Upper lobe of right lung (tissue), 1 donor: ENCODE measurements around the gene RBM20. TPM values are rescaled to one million over a fixed set of nuclear protein-coding genes. Genes with fewer than 3 reads are reported as not detected.

Experiments
- ATAC-seq: fragments of 200-7000 bp; cut with Tn5 transposase; one replicate; pipeline ENCODE4 v1.9.1; 2020; ENCODE audit warnings: mild to moderate bottlenecking, moderate library complexity
- DNase-seq: peaks from one replicate; pipeline ENCODE4 v3.0.0-alpha.2; 2020
- H3K27ac ChIP-seq: fragments of 200-600 bp; one replicate; pipeline ENCODE4 v1.8.0; 2022
- H3K27me3 ChIP-seq: fragments of 200-600 bp; one replicate; pipeline ENCODE4 v1.8.0; 2022; ENCODE audit warnings: mild to moderate bottlenecking
- H3K36me3 ChIP-seq: fragments of 200-600 bp; one replicate; pipeline ENCODE4 v1.8.0; 2022
- H3K4me1 ChIP-seq: fragments of 200-600 bp; one replicate; pipeline ENCODE4 v1.8.0; 2022
- H3K4me3 ChIP-seq: fragments of 200-600 bp; one replicate; pipeline ENCODE4 v1.8.0; 2022; ENCODE audit warnings: mild to moderate bottlenecking
- H3K9me3 ChIP-seq: fragments of 200-600 bp; one replicate; pipeline ENCODE4 v1.8.0; 2022
- intact Hi-C: fragments of 100-400 bp; cut with DNase I; formaldehyde crosslinking; loops from one replicate; pipeline ENCODE4 v1.11.0; 2022
- total RNA-seq: library from RNA; stranded (reverse); fragmentation: NEBNext Ultra II Directional; extraction: Animal tissue kit (Norgen Biotek cat#: 25700); gene quantifications from one replicate; pipeline ENCODE4 v1.2.1, GENCODE V29; 2021
- TF ChIP-seq, protein P1 (sequence below): fragments of 200-600 bp; IDR thresholded peaks from one replicate; pipeline ENCODE4 v1.8.0; 2022; ENCODE audit warnings: antibody characterized with exemption
- donor health status: DM: no; HTN: yes; CAD: no; lungs with severe emphysema.

RBM20 gene
- total RNA-seq, 1 donor from 2014 or later = 0.41 TPM

- Histone ChIP-seq H3K36me3 (peaks cover 2% of the 10 kb centered on the region), H3K27ac (peak overlapping the region; percentile 94), H3K9me3 (no peaks in the 10 kb centered on the region), H3K4me3 (peak overlapping the region; percentile 89), H3K4me1 (peaks cover 27% of the 10 kb centered on the region), H3K27me3 (no peaks in the 10 kb centered on the region)
- intact Hi-C loops = no loop called here
- DNase-seq = no peak
- TF ChIP-seq, protein P1, sequence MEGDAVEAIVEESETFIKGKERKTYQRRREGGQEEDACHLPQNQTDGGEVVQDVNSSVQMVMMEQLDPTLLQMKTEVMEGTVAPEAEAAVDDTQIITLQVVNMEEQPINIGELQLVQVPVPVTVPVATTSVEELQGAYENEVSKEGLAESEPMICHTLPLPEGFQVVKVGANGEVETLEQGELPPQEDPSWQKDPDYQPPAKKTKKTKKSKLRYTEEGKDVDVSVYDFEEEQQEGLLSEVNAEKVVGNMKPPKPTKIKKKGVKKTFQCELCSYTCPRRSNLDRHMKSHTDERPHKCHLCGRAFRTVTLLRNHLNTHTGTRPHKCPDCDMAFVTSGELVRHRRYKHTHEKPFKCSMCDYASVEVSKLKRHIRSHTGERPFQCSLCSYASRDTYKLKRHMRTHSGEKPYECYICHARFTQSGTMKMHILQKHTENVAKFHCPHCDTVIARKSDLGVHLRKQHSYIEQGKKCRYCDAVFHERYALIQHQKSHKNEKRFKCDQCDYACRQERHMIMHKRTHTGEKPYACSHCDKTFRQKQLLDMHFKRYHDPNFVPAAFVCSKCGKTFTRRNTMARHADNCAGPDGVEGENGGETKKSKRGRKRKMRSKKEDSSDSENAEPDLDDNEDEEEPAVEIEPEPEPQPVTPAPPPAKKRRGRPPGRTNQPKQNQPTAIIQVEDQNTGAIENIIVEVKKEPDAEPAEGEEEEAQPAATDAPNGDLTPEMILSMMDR = no peak
- ATAC-seq = no peak
Observed at GRCh38 chr10:110872984-110873923, 229.1 kb downstream of the RBM20 start.

- DNase-seq (no peak), ATAC-seq (no peak)
- TF ChIP-seq, protein P1 = no peak
- H3K36me3 ChIP-seq = peaks cover 9% of the 10 kb centered on the region
- H3K4me1 ChIP-seq = peaks cover 21% of the 10 kb centered on the region
- H3K4me3 ChIP-seq = peak overlapping the region; percentile 89
- H3K27me3 ChIP-seq = no peaks in the 10 kb centered on the region
- intact Hi-C loops = no loop called here
- no peak overlapping the region for H3K27ac ChIP-seq
- no peaks in the 10 kb centered on the region for H3K9me3 ChIP-seq
Observed at GRCh38 chr10:110873951-110874350, 229.8 kb downstream of the RBM20 start.

DNA sequence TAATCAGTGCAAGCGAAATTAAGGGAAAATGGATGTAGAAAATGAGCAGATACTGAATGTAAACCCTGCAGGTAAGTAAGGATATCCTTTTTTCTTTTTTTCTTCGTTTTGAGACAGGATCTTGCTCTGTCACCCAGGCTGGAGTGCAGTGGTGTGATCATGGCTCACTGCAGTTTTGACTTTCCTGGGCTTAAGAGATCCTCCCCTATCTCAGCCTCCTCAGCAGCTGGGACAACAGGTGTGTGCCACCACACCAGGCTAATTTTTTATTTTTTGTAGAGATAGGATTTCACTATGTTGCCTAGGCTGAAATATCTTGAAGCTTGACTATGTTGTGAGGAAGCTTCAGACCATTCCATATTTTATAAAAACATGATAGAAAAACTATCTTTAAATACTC lies 231.9 kb downstream of the RBM20 start:
- DNase-seq (no peak), ATAC-seq (no peak)
- intact Hi-C loops = no loop called here
- Histone ChIP-seq H3K4me3 (no peak overlapping the region), H3K36me3 (peaks cover 14% of the 10 kb centered on the region), H3K27ac (no peak overlapping the region), H3K9me3 (no peaks in the 10 kb centered on the region), H3K27me3 (no peaks in the 10 kb centered on the region), H3K4me1 (peaks cover 14% of the 10 kb centered on the region)
- TF ChIP-seq, protein P1 = no peak

DNA sequence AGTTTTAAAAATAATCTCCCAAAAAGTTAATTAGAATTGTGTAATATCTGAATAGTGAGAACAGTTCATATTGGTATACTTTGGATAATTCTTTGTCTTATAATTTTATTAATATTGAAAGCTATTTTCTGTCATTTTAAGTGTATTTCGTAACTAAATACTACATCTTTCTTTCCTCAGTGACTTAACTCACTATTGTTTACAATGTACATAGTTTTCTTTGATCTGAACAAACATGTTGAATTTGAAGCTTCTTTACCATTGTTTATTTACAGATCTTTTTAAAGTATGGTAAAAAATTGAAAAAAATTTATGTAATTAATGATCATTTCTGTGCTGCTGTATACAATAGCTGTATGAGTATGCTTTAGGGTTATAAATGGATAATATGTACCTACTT lies 232.7 kb downstream of the RBM20 start:
- Histone ChIP-seq H3K27ac (no peak overlapping the region), H3K27me3 (no peaks in the 10 kb centered on the region), H3K4me3 (no peak overlapping the region), H3K4me1 (peaks cover 11% of the 10 kb centered on the region), H3K9me3 (no peaks in the 10 kb centered on the region), H3K36me3 (peaks cover 22% of the 10 kb centered on the region)
- TF ChIP-seq, protein P1 = no peak
- ATAC-seq (no peak), DNase-seq (no peak)
- intact Hi-C loops = no loop called here

GRCh38 chr10:110880012-110880411 lies 235.9 kb downstream of the RBM20 start:
- Histone ChIP-seq H3K9me3 (no peaks in the 10 kb centered on the region), H3K4me3 (no peak overlapping the region), H3K27ac (no peak overlapping the region), H3K27me3 (no peaks in the 10 kb centered on the region), H3K36me3 (peaks cover 47% of the 10 kb centered on the region), H3K4me1 (no peaks in the 10 kb centered on the region)
- intact Hi-C loops = no loop called here
- DNase-seq (no peak), ATAC-seq (no peak)
- TF ChIP-seq, protein P1 = no peak
